MM.1S (cell line): Measurements from ENCODE around the gene MATR3.

Experiments used
- EZH2phosphoT487 ChIP-seq: fragments of 300-600 bp; sonication (generic); IDR thresholded peaks from 2 replicates; pipeline ENCODE4 v1.6.1; 2018; ENCODE audit warnings: antibody characterized with exemption, low read length
- TF ChIP-seq, protein P1 (sequence below): fragments of 300-600 bp; sonication (generic); IDR thresholded peaks from 2 replicates; pipeline ENCODE4 v1.5.1; 2016; ENCODE audit warnings: antibody characterized with exemption, low read length, mixed read lengths

DNA sequence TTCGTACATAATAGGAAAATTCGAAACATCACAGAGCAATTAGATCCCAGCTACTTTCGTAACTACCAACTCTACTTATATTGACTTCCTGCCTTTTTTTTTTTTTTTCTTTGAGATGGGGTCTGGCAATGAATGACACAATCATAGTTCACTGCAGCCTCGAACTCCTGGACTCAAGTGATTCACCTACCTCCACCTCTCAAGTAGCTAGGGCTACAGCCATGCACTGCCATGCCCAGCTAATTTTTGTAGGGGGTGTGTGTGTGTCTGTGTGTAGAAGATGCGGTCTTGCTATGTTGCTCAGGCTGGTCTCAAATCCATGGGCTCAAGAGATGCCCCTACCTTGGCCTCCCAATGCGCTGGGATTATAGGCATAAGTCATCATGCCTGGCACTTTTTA, 42.3 kb downstream of the MATR3 start:
- TF ChIP-seq, protein P1, sequence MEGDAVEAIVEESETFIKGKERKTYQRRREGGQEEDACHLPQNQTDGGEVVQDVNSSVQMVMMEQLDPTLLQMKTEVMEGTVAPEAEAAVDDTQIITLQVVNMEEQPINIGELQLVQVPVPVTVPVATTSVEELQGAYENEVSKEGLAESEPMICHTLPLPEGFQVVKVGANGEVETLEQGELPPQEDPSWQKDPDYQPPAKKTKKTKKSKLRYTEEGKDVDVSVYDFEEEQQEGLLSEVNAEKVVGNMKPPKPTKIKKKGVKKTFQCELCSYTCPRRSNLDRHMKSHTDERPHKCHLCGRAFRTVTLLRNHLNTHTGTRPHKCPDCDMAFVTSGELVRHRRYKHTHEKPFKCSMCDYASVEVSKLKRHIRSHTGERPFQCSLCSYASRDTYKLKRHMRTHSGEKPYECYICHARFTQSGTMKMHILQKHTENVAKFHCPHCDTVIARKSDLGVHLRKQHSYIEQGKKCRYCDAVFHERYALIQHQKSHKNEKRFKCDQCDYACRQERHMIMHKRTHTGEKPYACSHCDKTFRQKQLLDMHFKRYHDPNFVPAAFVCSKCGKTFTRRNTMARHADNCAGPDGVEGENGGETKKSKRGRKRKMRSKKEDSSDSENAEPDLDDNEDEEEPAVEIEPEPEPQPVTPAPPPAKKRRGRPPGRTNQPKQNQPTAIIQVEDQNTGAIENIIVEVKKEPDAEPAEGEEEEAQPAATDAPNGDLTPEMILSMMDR: no peak
- no peak for TF ChIP-seq EZH2phosphoT487
